Karpas-422 (cell line): Measurements from ENCODE around the gene SMARCD3. TPM values are rescaled to one million over a fixed set of nuclear protein-coding genes. Genes with fewer than 3 reads are reported as not detected.
A peak's percentile ranks its signal among the peaks of the same experiment; 100 is the strongest.

ENCODE experiments used
- DNase-seq: peaks from one replicate; pipeline ENCODE4 v3.0.0-alpha.2; 2015
- H2AFZ ChIP-seq: fragments of 200-600 bp; sonication (generic); 2 replicates; pipeline ENCODE4 v1.6.1; 2014; ENCODE audit warnings: antibody characterized with exemption, low read length, mixed read lengths
- H3K27ac ChIP-seq: fragments of 200-600 bp; sonication (generic); 2 replicates; pipeline ENCODE4 v1.5.1; 2014; ENCODE audit warnings: mild to moderate bottlenecking, low read length, moderate library complexity
- H3K27me3 ChIP-seq: fragments of 200-600 bp; sonication (generic); 2 replicates; pipeline ENCODE4 v1.6.1; 2014; ENCODE audit warnings: low read length, mixed read lengths
- H3K36me3 ChIP-seq: fragments of 200-600 bp; sonication (generic); 2 replicates; pipeline ENCODE4 v1.6.1; 2014; ENCODE audit warnings: low read length, mixed read lengths; ENCODE audit not compliant: insufficient read depth
- H3K4me1 ChIP-seq: fragments of 200-600 bp; sonication (generic); 2 replicates; pipeline ENCODE4 v1.6.1; 2014; ENCODE audit warnings: mild to moderate bottlenecking, low read length, mixed read lengths
- H3K4me2 ChIP-seq: fragments of 200-600 bp; sonication (generic); 2 replicates; pipeline ENCODE4 v1.6.1; 2014; ENCODE audit warnings: low read length, low read depth, mild to moderate bottlenecking; ENCODE audit not compliant: poor library complexity, severe bottlenecking
- H3K4me3 ChIP-seq: fragments of 200-600 bp; sonication (generic); 2 replicates; pipeline ENCODE4 v1.5.1; 2014; ENCODE audit warnings: mild to moderate bottlenecking, antibody characterized with exemption, low read length, mixed read lengths
- H3K79me2 ChIP-seq: fragments of 200-600 bp; sonication (generic); 2 replicates; pipeline ENCODE4 v1.6.1; 2014; ENCODE audit warnings: mild to moderate bottlenecking, low read length, mixed read lengths
- H3K9ac ChIP-seq: fragments of 200-600 bp; sonication (generic); 2 replicates; pipeline ENCODE4 v1.6.0; 2014; ENCODE audit warnings: low read length
- H3K9me2 ChIP-seq: fragments of 200-600 bp; sonication (generic), shearing (Covaris generic); replicated peaks from 2 replicates; pipeline ENCODE4 v1.6.0; 2014; ENCODE audit warnings: mild to moderate bottlenecking, low read length, moderate library complexity; ENCODE audit not compliant: insufficient read depth
- H3K9me3 ChIP-seq: fragments of 300-700, 200-600 bp; sonication (generic); 2 replicates; pipeline ENCODE4 v1.6.1; 2014; ENCODE audit warnings: low read length, mixed read lengths
- H4K20me1 ChIP-seq: fragments of 200-600 bp; sonication (generic); 2 replicates; pipeline ENCODE4 v1.6.1; 2014; ENCODE audit warnings: mild to moderate bottlenecking, antibody characterized with exemption, low read length, low read depth; ENCODE audit not compliant: insufficient read depth
- total RNA-seq: library from RNA; depleted of rRNA; stranded (reverse); fragments of >200 nt; shearing (Covaris generic); gene quantifications from 2 replicates; pipeline ENCODE4 v1.2.3, GENCODE V29; 2014; ENCODE audit warnings: low replicate concordance

Gene SMARCD3
- total RNA-seq, 1 experiment from 2014 or later, result 3.2 TPM

DNA sequence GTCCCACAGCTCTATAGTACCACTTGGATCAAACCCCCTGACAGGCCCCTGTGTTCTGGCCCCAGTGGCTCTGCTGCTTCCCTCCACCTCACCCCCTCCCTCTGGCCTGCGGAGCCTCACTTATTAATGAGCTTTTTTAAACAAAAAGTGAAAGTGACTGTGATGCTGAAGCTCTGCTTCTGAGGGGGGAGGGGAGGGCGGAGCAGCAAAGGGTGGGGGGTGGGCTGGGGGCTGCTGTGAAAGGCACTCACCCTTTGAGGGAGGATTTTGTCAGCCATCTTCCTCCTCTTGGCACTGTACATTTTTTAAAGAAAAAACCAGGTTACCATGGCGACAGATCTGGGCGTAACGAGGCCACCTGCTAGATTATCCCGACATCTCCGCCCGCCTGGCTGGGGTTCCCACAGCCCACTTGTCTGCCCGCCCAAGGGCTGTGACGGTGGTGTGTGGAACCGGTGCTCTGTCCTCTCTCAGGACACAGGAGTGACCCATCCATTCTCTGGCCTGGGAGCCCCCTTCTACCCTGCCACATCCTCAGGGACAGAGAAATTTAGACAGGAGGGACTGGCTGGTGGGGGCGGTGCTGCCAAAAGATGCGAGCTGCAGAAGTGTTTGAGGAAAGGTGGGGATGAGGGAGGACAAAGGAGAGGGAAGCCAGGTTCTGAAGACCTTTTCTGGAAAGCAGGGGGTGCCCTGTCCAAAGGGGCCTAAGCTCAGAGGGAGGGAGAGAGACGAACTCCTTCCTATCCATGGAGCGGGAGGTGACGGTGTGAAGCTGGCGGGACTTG lies 4.9 kb downstream of the SMARCD3 start:
- H3K36me3 ChIP-seq, result no peaks in the 10 kb centered on the region
- H3K4me1 ChIP-seq, result peaks cover 26% of the 10 kb centered on the region
- peaks cover 8% of the 10 kb centered on the region; the same call in 1 of the 2 replicates for H4K20me1 ChIP-seq
- H2AFZ ChIP-seq, result no peak overlapping the region
- peak overlapping the region; percentile 66 for H3K4me2 ChIP-seq
- peak overlapping the region; percentile 39; the same call in 1 of the 2 replicates for H3K4me3 ChIP-seq
- no peaks in the 10 kb centered on the region for H3K79me2 ChIP-seq
- H3K9ac ChIP-seq, result peak overlapping the region; percentile 52
- no peaks in the 10 kb centered on the region for H3K9me2 ChIP-seq
- H3K9me3 ChIP-seq, result no peaks in the 10 kb centered on the region
- no peak overlapping the region for H3K27ac ChIP-seq
- no peaks in the 10 kb centered on the region for H3K27me3 ChIP-seq
- peak; percentile 72 for DNase-seq

DNA sequence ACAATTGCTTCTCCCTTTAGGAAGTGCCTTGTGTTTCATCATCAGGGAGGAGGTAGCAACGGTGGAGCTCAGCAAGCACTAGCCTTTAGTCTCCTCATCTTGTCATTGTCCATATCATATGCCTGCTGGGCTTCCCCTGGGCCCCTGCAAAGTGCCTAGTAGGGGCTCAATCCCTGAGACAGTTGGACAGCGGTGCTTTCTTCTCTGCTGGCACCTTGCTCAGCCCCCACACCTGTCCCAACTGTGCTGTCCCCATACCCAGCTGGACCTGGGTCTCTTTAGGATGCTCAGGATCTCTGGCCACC lies 5.5 kb downstream of the SMARCD3 start:
- Histone ChIP-seq H3K9ac (peak overlapping the region; percentile 52), H3K4me1 (peaks cover 22% of the 10 kb centered on the region), H2AFZ (no peak overlapping the region), H4K20me1 (peaks cover 8% of the 10 kb centered on the region; the same call in 1 of the 2 replicates), H3K9me2 (no peaks in the 10 kb centered on the region), H3K27me3 (no peaks in the 10 kb centered on the region), H3K4me2 (peak overlapping the region; percentile 66), H3K27ac (no peak overlapping the region), H3K9me3 (no peaks in the 10 kb centered on the region), H3K36me3 (no peaks in the 10 kb centered on the region), H3K4me3 (peak overlapping the region; percentile 39; the same call in 1 of the 2 replicates), H3K79me2 (no peaks in the 10 kb centered on the region)
- DNase-seq, result no peak

DNA sequence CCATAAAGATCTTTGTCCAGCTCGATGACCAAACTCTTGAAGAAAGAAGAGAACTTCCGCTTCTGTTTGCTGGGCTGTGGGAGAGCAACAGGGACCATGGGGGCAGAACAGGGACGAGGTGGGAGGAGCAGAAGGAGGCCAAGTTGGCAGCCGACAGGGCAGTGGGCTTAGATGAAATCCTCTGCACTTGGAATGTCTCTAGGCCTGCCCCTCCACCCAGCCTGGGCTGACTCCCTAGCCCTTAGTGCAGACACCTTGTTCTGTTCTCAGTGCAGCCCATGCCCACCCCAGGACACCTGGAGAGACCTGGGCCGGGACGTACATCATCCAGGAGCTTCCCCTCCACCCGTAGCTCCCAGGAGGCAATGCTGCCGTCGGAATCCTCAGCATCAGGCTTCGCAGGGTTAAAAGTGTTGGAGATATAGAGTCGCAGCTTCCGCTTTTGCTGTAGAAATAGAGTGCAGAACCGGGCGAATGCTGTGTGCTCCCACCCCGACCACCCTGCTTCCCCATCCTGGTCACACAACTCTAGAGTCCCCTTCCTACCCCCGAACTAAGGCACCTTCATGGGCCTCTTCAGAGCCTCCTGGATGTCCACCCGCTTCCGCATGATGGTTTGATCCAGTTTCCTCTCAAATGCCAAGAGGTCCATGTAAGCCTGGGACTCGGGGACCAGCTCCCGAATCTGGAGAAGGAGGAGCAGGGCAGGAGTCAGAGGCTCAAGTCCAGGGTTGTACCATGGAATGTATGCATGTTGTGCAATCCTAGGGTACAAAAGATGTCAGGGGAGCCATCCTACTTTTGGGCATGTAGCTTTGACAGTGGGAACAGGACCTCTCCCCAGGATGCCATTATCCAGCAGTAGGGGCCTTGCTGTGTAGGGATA lies 6.1 kb downstream of the SMARCD3 start:
- no peaks in the 10 kb centered on the region for H3K9me3 ChIP-seq
- H3K9ac ChIP-seq, result no peak overlapping the region; the same call in 1 of the 2 replicates
- no peak overlapping the region for H2AFZ ChIP-seq
- peaks cover 8% of the 10 kb centered on the region; the same call in 1 of the 2 replicates for H4K20me1 ChIP-seq
- no peak for DNase-seq
- H3K9me2 ChIP-seq, result no peaks in the 10 kb centered on the region
- no peaks in the 10 kb centered on the region for H3K79me2 ChIP-seq
- H3K27ac ChIP-seq, result no peak overlapping the region
- H3K27me3 ChIP-seq, result no peaks in the 10 kb centered on the region
- no peaks in the 10 kb centered on the region for H3K36me3 ChIP-seq
- H3K4me3 ChIP-seq, result peak overlapping the region; percentile 39; the same call in 1 of the 2 replicates
- H3K4me1 ChIP-seq, result peaks cover 22% of the 10 kb centered on the region
- H3K4me2 ChIP-seq, result peak overlapping the region; percentile 66

DNA sequence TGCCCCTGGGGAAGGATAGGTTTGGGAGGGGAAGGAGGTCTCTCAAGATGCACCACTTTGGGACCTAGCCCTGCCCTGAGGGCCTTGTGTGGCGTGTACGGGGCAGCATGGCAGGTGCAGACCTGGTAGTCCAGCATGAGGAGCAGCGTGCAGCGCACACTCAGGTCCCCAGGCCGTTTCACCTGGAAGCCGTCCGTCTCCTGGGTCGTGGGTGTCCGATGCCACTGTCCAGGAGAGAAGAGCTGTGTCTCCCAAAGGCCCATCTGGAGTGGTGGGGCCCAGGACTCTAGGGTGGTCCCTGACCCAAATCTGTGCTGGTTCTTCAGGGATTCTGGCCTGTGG lies 6.8 kb downstream of the SMARCD3 start:
- H3K9me3 ChIP-seq, result no peaks in the 10 kb centered on the region
- H3K79me2 ChIP-seq, result no peaks in the 10 kb centered on the region
- no peaks in the 10 kb centered on the region for H3K36me3 ChIP-seq
- H3K4me1 ChIP-seq, result peaks cover 22% of the 10 kb centered on the region
- no peaks in the 10 kb centered on the region for H3K9me2 ChIP-seq
- no peak overlapping the region for H3K27ac ChIP-seq
- H2AFZ ChIP-seq, result no peak overlapping the region
- peaks cover 8% of the 10 kb centered on the region; the same call in 1 of the 2 replicates for H4K20me1 ChIP-seq
- H3K4me2 ChIP-seq, result no peak overlapping the region
- H3K27me3 ChIP-seq, result no peaks in the 10 kb centered on the region
- no peak overlapping the region for H3K9ac ChIP-seq
- no peak for DNase-seq
- H3K4me3 ChIP-seq, result no peak overlapping the region

DNA sequence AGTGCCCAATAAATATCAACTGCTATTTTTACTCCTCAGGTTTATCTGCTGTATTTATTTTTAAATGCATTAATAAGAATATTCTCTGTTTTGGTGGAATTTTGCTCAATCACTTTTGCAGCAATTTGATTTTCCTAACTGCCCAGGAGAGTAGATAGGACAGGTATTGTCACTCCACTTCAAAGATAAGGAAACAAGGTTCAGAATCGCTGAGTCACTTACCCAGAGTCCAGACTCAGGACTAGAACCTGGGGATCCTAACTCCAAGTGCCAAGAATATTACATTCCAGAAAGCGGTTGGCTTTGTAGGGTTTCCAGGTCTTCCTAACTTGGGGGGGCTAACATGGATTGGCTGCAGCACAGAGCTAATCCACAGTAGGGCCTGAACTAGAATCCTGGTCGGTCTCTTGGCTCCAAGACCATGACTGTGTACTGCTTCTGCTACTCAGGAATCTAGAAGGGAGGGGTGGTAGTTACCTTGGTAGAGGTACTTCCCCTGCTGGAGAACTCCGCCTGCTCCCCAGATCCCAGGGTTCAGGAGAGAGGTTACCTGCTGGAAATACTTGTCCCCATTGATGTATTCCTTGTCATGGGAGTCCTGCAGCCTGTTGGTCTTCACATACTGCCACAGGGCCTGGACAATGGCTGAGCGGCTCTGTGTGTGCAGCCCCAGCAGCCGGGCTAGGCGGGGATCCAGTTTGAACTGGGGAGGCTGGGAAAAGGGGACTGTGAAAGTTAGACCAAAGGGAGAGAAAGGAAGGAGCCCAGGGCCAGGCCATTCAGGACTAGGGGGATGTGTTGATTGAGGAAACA lies 7.3 kb downstream of the SMARCD3 start:
- Histone ChIP-seq H3K79me2 (no peaks in the 10 kb centered on the region), H3K4me2 (no peak overlapping the region), H3K27me3 (no peaks in the 10 kb centered on the region), H3K9me2 (no peaks in the 10 kb centered on the region), H3K4me1 (peaks cover 22% of the 10 kb centered on the region), H3K4me3 (no peak overlapping the region), H3K27ac (no peak overlapping the region), H3K36me3 (no peaks in the 10 kb centered on the region), H2AFZ (no peak overlapping the region), H4K20me1 (peaks cover 8% of the 10 kb centered on the region; the same call in 1 of the 2 replicates), H3K9ac (no peak overlapping the region), H3K9me3 (no peaks in the 10 kb centered on the region)
- DNase-seq, result no peak

DNA sequence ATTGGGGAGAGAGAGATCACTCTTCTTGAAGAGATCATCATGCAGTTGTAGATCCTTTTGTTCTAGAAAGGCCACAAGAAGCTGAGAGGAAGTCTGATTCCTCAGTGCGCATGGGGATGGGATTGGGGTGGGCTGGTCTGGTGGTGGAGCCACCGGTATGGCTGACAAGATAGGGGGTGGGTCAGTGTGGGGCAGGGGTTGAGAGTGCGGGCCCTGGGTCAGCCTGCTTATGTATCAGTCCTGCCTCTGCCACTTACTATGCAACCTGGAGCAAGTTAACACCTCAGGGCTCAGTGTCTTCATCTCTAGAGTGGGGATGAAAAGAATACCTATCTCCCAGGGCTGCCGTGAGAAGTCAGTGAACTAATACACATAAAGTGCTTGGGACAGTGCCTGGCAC lies 8.0 kb downstream of the SMARCD3 start:
- H2AFZ ChIP-seq, result no peak overlapping the region
- no peak for DNase-seq
- no peaks in the 10 kb centered on the region for H3K9me2 ChIP-seq
- H3K9me3 ChIP-seq, result no peaks in the 10 kb centered on the region
- H3K27ac ChIP-seq, result no peak overlapping the region
- H3K36me3 ChIP-seq, result no peaks in the 10 kb centered on the region
- H4K20me1 ChIP-seq, result peaks cover 8% of the 10 kb centered on the region; the same call in 1 of the 2 replicates
- no peaks in the 10 kb centered on the region for H3K27me3 ChIP-seq
- H3K79me2 ChIP-seq, result peaks cover under 1% of the 10 kb centered on the region; the same call in 1 of the 2 replicates
- H3K4me2 ChIP-seq, result no peak overlapping the region
- no peak overlapping the region for H3K9ac ChIP-seq
- H3K4me3 ChIP-seq, result no peak overlapping the region
- H3K4me1 ChIP-seq, result peaks cover 22% of the 10 kb centered on the region

DNA sequence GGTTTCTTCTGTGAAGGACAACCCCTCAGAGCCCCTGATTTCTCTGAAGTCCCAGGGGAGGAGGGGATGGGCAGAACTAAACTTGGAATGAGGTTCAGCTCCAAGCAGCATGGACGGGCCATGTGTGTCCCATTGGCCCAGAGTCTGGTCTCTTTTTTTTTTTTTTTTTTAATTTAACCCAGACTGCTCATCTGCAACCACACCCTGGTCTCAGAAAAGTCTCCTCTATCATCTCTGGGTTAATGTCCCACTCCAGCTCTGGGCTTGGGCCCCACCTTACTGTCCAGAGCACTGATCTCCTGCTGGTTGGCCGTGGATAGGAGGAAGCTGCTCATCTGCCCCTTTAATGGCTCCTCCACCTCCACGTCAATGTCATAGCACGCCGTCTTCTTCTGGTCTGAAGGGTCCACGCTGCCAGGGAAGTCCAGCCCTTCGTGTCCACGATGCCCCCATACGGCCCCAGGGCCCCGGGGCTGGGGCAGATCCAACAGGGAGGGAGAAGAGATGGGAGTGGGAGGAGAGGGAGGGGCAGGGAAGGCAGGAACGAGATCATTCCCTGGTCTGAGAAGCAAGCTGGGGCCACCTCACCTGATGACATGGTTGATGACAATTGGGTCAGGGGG lies 8.5 kb downstream of the SMARCD3 start:
- Histone ChIP-seq H3K27me3 (no peaks in the 10 kb centered on the region), H4K20me1 (peaks cover 8% of the 10 kb centered on the region; the same call in 1 of the 2 replicates), H3K9me3 (no peaks in the 10 kb centered on the region), H3K36me3 (no peaks in the 10 kb centered on the region), H3K79me2 (peaks cover 2% of the 10 kb centered on the region; the same call in 1 of the 2 replicates), H3K9ac (no peak overlapping the region), H3K4me2 (no peak overlapping the region), H3K9me2 (no peaks in the 10 kb centered on the region), H3K4me3 (no peak overlapping the region), H3K4me1 (peaks cover 18% of the 10 kb centered on the region), H2AFZ (no peak overlapping the region), H3K27ac (no peak overlapping the region)
- peak; percentile 40 for DNase-seq
